Bronchial epithelial cell (primary cell): ENCODE data around the gene SUGCT. TPM values are rescaled to one million over a fixed set of nuclear protein-coding genes. Genes with fewer than 3 reads are reported as not detected.

Experiments used
- DNase-seq: peaks from one replicate; pipeline ENCODE4 v3.0.0-alpha.2; 2010; ENCODE audit warnings: low read depth
- FAIRE-seq: peaks from 2 replicates; lab custom pipeline; 2011; peaks lifted over from hg19 to GRCh38; lab: Jason Lieb, UNC
- H3K27me3 ChIP-seq: 2 replicates; pipeline ENCODE4 v1.5.1; 2011; ENCODE audit warnings: low read length; ENCODE audit not compliant: control insufficient read depth, insufficient read depth
- H3K36me3 ChIP-seq: 2 replicates; pipeline ENCODE4 v1.5.1; 2011; ENCODE audit warnings: low read length; ENCODE audit not compliant: control insufficient read depth, insufficient read depth
- H3K4me3 ChIP-seq: 2 replicates; pipeline ENCODE4 v1.5.1; 2011; ENCODE audit warnings: mild to moderate bottlenecking, low read depth, low read length, control low read depth
- CTCF ChIP-seq: IDR thresholded peaks from 2 replicates; pipeline ENCODE4 v1.5.1; 2011; ENCODE audit warnings: mild to moderate bottlenecking, moderate library complexity, low read length, control low read depth, inconsistent platforms; ENCODE audit not compliant: insufficient read depth, severe bottlenecking
- total RNA-seq: library from RNA; depleted of rRNA; stranded (reverse); fragments of >200 nt; gene quantifications from 2 replicates; pipeline ENCODE4 v1.2.1, GENCODE V29; 2014

Gene SUGCT
- total RNA-seq, 1 donor from 2014 or later: 7.4 TPM

GRCh38 chr7:40714363-40715052 is 579.7 kb downstream of the SUGCT start:
- Histone ChIP-seq H3K36me3 (no peaks in the 10 kb centered on the region), H3K27me3 (no peaks in the 10 kb centered on the region), H3K4me3 (no peak overlapping the region)
- no peak for TF ChIP-seq CTCF
- DNase-seq (no peak), FAIRE-seq (no peak)

GRCh38 chr7:40715053-40715430 is 580.2 kb downstream of the SUGCT start:
- no peak for FAIRE-seq
- H3K4me3 ChIP-seq: no peak overlapping the region
- no peak for DNase-seq
- no peak for TF ChIP-seq CTCF
- H3K36me3 ChIP-seq: no peaks in the 10 kb centered on the region
- no peaks in the 10 kb centered on the region for H3K27me3 ChIP-seq

GRCh38 chr7:40716052-40716451 is 581.2 kb downstream of the SUGCT start:
- no peak for FAIRE-seq
- Histone ChIP-seq H3K4me3 (no peak overlapping the region), H3K27me3 (no peaks in the 10 kb centered on the region), H3K36me3 (no peaks in the 10 kb centered on the region)
- no peak for DNase-seq
- TF ChIP-seq CTCF: no peak

- H3K4me3 ChIP-seq: no peak overlapping the region
Measured at GRCh38 chr7:40717242-40717641, 582.4 kb downstream of the SUGCT start.

GRCh38 chr7:40720416-40720815 is 585.6 kb downstream of the SUGCT start:
- TF ChIP-seq CTCF: no peak
- Histone ChIP-seq H3K36me3 (no peaks in the 10 kb centered on the region), H3K27me3 (no peaks in the 10 kb centered on the region), H3K4me3 (no peak overlapping the region)
- DNase-seq (peak; percentile 85), FAIRE-seq (no peak)

More at GRCh38 chr7:40717242-40717641, 582.4 kb downstream of the SUGCT start:
- DNase-seq (peak; percentile 90), FAIRE-seq (peak; percentile 70)
- no peak for TF ChIP-seq CTCF
- H3K36me3 ChIP-seq: no peaks in the 10 kb centered on the region
- no peaks in the 10 kb centered on the region for H3K27me3 ChIP-seq

- DNase-seq (no peak), FAIRE-seq (no peak)
- no peak overlapping the region for H3K4me3 ChIP-seq
- no peaks in the 10 kb centered on the region for H3K27me3 ChIP-seq
- no peaks in the 10 kb centered on the region for H3K36me3 ChIP-seq
- TF ChIP-seq CTCF: no peak
Measured at GRCh38 chr7:40721342-40721949, 586.6 kb downstream of the SUGCT start.
